Neural progenitor cell (in vitro differentiated cells): ENCODE data around the gene DAPL1. TPM values are rescaled to one million over a fixed set of nuclear protein-coding genes. Genes with fewer than 3 reads are reported as not detected.
A peak's percentile ranks its signal among the peaks of the same experiment; 100 is the strongest.

Experiments
- DNase-seq: peaks from one replicate; pipeline ENCODE4 v3.0.0-alpha.2; 2016; ENCODE audit warnings: low spot score
- H2AFZ ChIP-seq: fragments of 200-600 bp; sonication (generic); replicated peaks from 2 replicates; pipeline ENCODE4 v1.6.1; 2016; ENCODE audit warnings: antibody characterized with exemption
- H3F3A ChIP-seq: fragments of 200-600 bp; sonication (generic); 2 replicates; pipeline ENCODE4 v1.6.1; 2016; ENCODE audit warnings: antibody characterized with exemption, low read depth
- H3K27ac ChIP-seq: fragments of 200-600 bp; sonication (generic); 2 replicates; pipeline ENCODE4 v1.5.1; 2016; ENCODE audit warnings: mild to moderate bottlenecking
- H3K27me3 ChIP-seq: fragments of 200-600 bp; sonication (generic); 2 replicates; pipeline ENCODE4 v1.6.1; 2016; ENCODE audit warnings: mild to moderate bottlenecking, moderate library complexity
- H3K36me3 ChIP-seq: fragments of 200-600 bp; sonication (generic); 2 replicates; pipeline ENCODE4 v1.5.1; 2016
- H3K4me1 ChIP-seq: fragments of 200-600 bp; sonication (generic); 2 replicates; pipeline ENCODE4 v1.6.1; 2016; ENCODE audit warnings: mixed run types
- H3K4me2 ChIP-seq: fragments of 200-600 bp; sonication (generic); 2 replicates; pipeline ENCODE4 v1.6.1; 2016
- H3K4me3 ChIP-seq: fragments of 200-600 bp; sonication (generic); 2 replicates; pipeline ENCODE4 v1.5.1; 2016
- H3K79me2 ChIP-seq: fragments of 200-600 bp; sonication (generic); 2 replicates; pipeline ENCODE4 v1.6.1; 2016; ENCODE audit warnings: low read depth
- H3K9ac ChIP-seq: fragments of 200-600 bp; sonication (generic); 2 replicates; pipeline ENCODE4 v1.6.1; 2016
- H3K9me3 ChIP-seq: fragments of 200-600 bp; sonication (generic); 2 replicates; pipeline ENCODE4 v1.5.1; 2016; ENCODE audit warnings: low read depth
- H4K20me1 ChIP-seq: fragments of 200-600 bp; sonication (generic); 2 replicates; pipeline ENCODE4 v1.6.1; 2016; ENCODE audit warnings: low read depth
- H3K27ac Mint-ChIP-seq: 3 replicates; pipeline ENCODE4 v1.8.0; 2021; ENCODE audit warnings: mixed read lengths
- H3K27me3 Mint-ChIP-seq: 2 replicates; pipeline ENCODE4 v1.8.0; 2022; ENCODE audit warnings: low read depth, mild to moderate bottlenecking, inconsistent platforms, moderate library complexity, mixed read lengths; ENCODE audit not compliant: insufficient read depth
- H3K36me3 Mint-ChIP-seq: 3 replicates; pipeline ENCODE4 v1.8.0; 2021; ENCODE audit warnings: mixed read lengths
- H3K4me1 Mint-ChIP-seq: 3 replicates; pipeline ENCODE4 v1.8.0; 2021; ENCODE audit warnings: mixed read lengths
- H3K4me3 Mint-ChIP-seq: 3 replicates; pipeline ENCODE4 v1.8.0; 2021; ENCODE audit warnings: mild to moderate bottlenecking, moderate library complexity, mixed read lengths
- H3K9me3 Mint-ChIP-seq: 3 replicates; pipeline ENCODE4 v1.8.0; 2020; ENCODE audit warnings: mixed read lengths
- EZH2 ChIP-seq: fragments of 200-600 bp; sonication (generic); IDR thresholded peaks from 2 replicates; pipeline ENCODE4 v1.6.1; 2017; ENCODE audit warnings: antibody characterized with exemption, mild to moderate bottlenecking, moderate library complexity
- EZH2phosphoT487 ChIP-seq: fragments of 200-600 bp; sonication (generic); IDR thresholded peaks from 2 replicates; pipeline ENCODE4 v1.6.1; 2017; ENCODE audit warnings: antibody characterized with exemption
- total RNA-seq: library from RNA; depleted of rRNA; stranded (reverse); fragments of >200 nt; gene quantifications from 2 replicates; pipeline ENCODE4 v1.2.3, GENCODE V29; 2015; ENCODE audit warnings: low replicate concordance
- TF ChIP-seq, protein P1 (sequence below): fragments of 200-600 bp; sonication (generic); IDR thresholded peaks from 2 replicates; pipeline ENCODE4 v1.5.1; 2017; ENCODE audit warnings: antibody characterized with exemption, mild to moderate bottlenecking

DAPL1 gene
- total RNA-seq, 1 donor from 2014 or later, result not detected

DNA sequence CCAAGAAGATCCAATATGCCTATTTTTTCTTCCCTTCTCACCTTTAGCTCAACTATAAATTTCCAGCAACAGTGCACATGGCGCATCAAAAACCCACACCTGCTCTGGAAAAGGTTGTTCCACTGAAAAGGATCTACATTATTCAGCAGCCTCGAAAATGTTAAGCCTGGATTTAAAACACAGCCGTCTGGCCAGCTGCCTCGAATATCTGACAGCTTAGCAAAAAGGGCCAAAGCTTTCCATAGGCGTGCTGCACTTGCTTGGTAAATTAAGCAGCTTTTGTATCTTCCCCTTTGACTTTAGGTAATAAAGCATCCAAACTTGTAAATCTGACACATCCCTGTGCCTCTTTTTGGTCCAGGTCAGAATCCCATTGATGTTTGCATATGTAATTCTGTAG is 20.5 kb downstream of the DAPL1 start:
- no peaks in the 10 kb centered on the region for H3K27me3 ChIP-seq
- H3K4me2 ChIP-seq, result no peak overlapping the region
- no peak overlapping the region for H3K4me3 ChIP-seq
- H3K79me2 ChIP-seq, result no peaks in the 10 kb centered on the region
- H2AFZ ChIP-seq, result no peak overlapping the region
- no peaks in the 10 kb centered on the region for H3K9me3 ChIP-seq
- H3K27ac ChIP-seq, result no peak overlapping the region
- TF ChIP-seq, protein P1, sequence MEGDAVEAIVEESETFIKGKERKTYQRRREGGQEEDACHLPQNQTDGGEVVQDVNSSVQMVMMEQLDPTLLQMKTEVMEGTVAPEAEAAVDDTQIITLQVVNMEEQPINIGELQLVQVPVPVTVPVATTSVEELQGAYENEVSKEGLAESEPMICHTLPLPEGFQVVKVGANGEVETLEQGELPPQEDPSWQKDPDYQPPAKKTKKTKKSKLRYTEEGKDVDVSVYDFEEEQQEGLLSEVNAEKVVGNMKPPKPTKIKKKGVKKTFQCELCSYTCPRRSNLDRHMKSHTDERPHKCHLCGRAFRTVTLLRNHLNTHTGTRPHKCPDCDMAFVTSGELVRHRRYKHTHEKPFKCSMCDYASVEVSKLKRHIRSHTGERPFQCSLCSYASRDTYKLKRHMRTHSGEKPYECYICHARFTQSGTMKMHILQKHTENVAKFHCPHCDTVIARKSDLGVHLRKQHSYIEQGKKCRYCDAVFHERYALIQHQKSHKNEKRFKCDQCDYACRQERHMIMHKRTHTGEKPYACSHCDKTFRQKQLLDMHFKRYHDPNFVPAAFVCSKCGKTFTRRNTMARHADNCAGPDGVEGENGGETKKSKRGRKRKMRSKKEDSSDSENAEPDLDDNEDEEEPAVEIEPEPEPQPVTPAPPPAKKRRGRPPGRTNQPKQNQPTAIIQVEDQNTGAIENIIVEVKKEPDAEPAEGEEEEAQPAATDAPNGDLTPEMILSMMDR, result no peak
- TF ChIP-seq EZH2, result no peak
- TF ChIP-seq EZH2phosphoT487, result no peak
- no peaks in the 10 kb centered on the region for H3K36me3 ChIP-seq
- no peaks in the 10 kb centered on the region for H3K9me3 Mint-ChIP-seq
- H3K36me3 Mint-ChIP-seq, result no peaks in the 10 kb centered on the region
- no peak overlapping the region for H3K4me3 Mint-ChIP-seq
- H3F3A ChIP-seq, result no peaks in the 10 kb centered on the region
- H3K4me1 Mint-ChIP-seq, result peaks cover 2% of the 10 kb centered on the region
- H4K20me1 ChIP-seq, result no peaks in the 10 kb centered on the region
- H3K27ac Mint-ChIP-seq, result no peak overlapping the region
- H3K4me1 ChIP-seq, result peaks cover 5% of the 10 kb centered on the region
- H3K9ac ChIP-seq, result no peak overlapping the region
- DNase-seq, result no peak
- H3K27me3 Mint-ChIP-seq, result peaks cover 3% of the 10 kb centered on the region

GRCh38 chr2:158817588-158817987 is 22.5 kb downstream of the DAPL1 start:
- Mint-ChIP-seq H3K27me3 (peaks cover 3% of the 10 kb centered on the region), H3K36me3 (no peaks in the 10 kb centered on the region), H3K4me1 (peaks cover 10% of the 10 kb centered on the region), H3K9me3 (no peaks in the 10 kb centered on the region), H3K4me3 (no peak overlapping the region), H3K27ac (no peak overlapping the region)
- no peak overlapping the region for H3K27ac ChIP-seq
- H3K4me1 ChIP-seq, result peaks cover 18% of the 10 kb centered on the region
- no peak for DNase-seq
- H3F3A ChIP-seq, result no peaks in the 10 kb centered on the region
- H4K20me1 ChIP-seq, result no peaks in the 10 kb centered on the region
- no peak overlapping the region for H3K4me2 ChIP-seq
- no peak overlapping the region for H3K4me3 ChIP-seq
- H3K79me2 ChIP-seq, result no peaks in the 10 kb centered on the region
- H3K36me3 ChIP-seq, result no peaks in the 10 kb centered on the region
- TF ChIP-seq EZH2phosphoT487 (no peak), EZH2 (no peak)
- no peak overlapping the region for H2AFZ ChIP-seq
- no peaks in the 10 kb centered on the region for H3K27me3 ChIP-seq
- no peak overlapping the region for H3K9ac ChIP-seq
- H3K9me3 ChIP-seq, result no peaks in the 10 kb centered on the region

- Mint-ChIP-seq H3K27ac (no peak overlapping the region), H3K36me3 (no peaks in the 10 kb centered on the region), H3K4me3 (no peak overlapping the region), H3K4me1 (peaks cover 10% of the 10 kb centered on the region), H3K9me3 (no peaks in the 10 kb centered on the region), H3K27me3 (no peaks in the 10 kb centered on the region)
- H4K20me1 ChIP-seq, result no peaks in the 10 kb centered on the region
- no peak overlapping the region for H3K4me2 ChIP-seq
- H3K27me3 ChIP-seq, result no peaks in the 10 kb centered on the region
- no peaks in the 10 kb centered on the region for H3F3A ChIP-seq
- TF ChIP-seq, protein P1, result no peak
- no peak for TF ChIP-seq EZH2
- TF ChIP-seq EZH2phosphoT487, result no peak
- H3K36me3 ChIP-seq, result no peaks in the 10 kb centered on the region
- no peak overlapping the region for H3K9ac ChIP-seq
- peaks cover 20% of the 10 kb centered on the region for H3K4me1 ChIP-seq
- H3K27ac ChIP-seq, result no peak overlapping the region
- no peak for DNase-seq
- H3K9me3 ChIP-seq, result no peaks in the 10 kb centered on the region
- no peak overlapping the region for H3K4me3 ChIP-seq
- no peak overlapping the region for H2AFZ ChIP-seq
- no peaks in the 10 kb centered on the region for H3K79me2 ChIP-seq
Measured at GRCh38 chr2:158818511-158818910, 23.4 kb downstream of the DAPL1 start.

DNA sequence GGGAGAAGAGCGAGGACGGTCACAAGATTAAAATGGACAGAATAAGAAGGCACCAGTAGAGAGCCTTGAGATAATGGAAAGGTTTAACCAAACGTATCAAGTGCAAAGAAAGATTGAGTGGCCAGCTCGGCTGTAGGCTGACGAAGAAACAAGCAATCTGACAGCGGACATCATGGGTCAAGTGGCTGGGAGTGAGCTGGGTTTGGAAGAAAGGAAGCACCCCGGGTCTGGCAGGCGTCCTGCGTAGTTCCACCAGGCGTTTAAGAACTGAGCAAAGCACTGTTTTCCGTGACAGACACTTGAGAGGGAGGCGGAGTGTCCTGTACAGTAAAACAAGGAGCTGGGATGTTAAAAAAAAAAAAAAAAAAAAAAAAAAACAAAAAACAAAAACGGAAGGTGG is 27.1 kb downstream of the DAPL1 start:
- Histone ChIP-seq H3K27me3 (no peaks in the 10 kb centered on the region), H3K4me1 (peaks cover 20% of the 10 kb centered on the region), H3K9ac (no peak overlapping the region), H3K4me3 (no peak overlapping the region), H3K36me3 (no peaks in the 10 kb centered on the region), H3K9me3 (no peaks in the 10 kb centered on the region), H2AFZ (peak overlapping the region; percentile 64), H3K27ac (no peak overlapping the region), H4K20me1 (no peaks in the 10 kb centered on the region), H3K79me2 (no peaks in the 10 kb centered on the region), H3F3A (no peaks in the 10 kb centered on the region), H3K4me2 (no peak overlapping the region)
- Mint-ChIP-seq H3K27me3 (no peaks in the 10 kb centered on the region), H3K36me3 (no peaks in the 10 kb centered on the region), H3K9me3 (no peaks in the 10 kb centered on the region), H3K4me1 (peaks cover 10% of the 10 kb centered on the region), H3K4me3 (no peak overlapping the region), H3K27ac (no peak overlapping the region)
- TF ChIP-seq EZH2phosphoT487 (no peak), EZH2 (no peak)
- TF ChIP-seq, protein P1, result no peak
- DNase-seq, result peak; percentile 17
